NCI-H446 treated with DMSO at 0.1 percent for 48 hours (cell line): ENCODE data around the gene PPP1CB.
"Not testable (repeated sequence)": the region's sequence is repeated elsewhere in the genome, so short reads cannot be mapped to it uniquely, and the experiment has no call there.

Experiments used
- DNase-seq: peaks from one replicate; lab custom pipeline; 2025; lab: John Stamatoyannopoulos, UW

PPP1CB gene

DNA sequence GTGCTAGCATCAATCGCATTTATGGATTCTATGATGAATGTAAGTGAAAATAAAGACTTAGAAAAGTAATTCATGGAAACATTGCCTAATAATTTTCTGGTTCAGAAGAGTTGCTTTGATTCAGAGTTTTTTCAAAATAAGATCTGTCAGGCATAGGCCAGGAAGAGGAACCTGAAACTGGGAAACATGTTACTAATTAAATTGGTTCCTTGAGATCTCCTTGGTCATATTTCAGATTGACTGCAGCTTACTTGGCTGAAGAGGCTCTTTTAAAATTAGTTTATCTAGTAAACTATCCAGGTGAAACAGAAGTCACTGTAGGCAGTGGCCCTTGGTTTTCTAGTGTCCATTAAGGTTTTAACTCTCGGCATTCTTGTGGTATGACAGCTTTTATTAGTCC is 27.4 kb downstream of the PPP1CB start:
- DNase-seq: no peak

DNA sequence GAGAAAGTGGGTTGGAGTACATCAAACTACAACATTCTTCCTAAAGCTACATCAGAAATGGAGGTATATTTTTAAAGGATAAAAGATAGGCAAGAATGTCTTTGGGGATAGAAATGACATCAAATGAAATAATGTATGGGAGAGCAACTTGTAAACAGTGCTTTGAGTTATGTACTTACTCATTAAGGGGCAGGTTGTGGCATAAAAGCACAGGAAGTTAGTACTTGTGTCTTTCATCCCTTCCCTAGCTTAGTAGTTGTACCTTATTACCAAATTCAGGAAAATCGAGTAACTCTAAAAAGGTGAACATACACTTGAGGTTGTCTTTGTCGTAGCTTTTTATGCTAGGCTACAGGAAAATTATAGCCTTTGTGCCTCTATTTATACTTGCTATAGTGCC is 28.9 kb downstream of the PPP1CB start:
- no peak for DNase-seq

DNA sequence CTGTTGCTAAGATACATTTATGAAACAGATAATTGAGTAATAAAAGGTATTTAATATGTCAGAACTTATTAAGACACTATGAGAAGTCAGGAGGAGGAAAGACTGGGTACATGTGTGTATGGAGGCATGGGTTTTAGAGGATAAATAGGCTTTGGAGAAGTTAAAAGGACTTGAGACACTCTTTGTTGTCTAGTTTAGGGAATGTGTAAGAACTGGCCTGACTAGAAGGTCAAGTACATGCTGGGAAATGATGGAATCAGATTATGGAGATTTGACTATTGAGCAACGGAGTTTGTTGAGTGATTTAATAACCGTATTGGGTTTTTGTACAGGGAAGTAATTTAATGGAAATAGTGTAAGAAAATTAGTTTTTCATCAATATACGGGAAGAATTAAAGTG is 30.8 kb downstream of the PPP1CB start:
- DNase-seq: no peak

DNA sequence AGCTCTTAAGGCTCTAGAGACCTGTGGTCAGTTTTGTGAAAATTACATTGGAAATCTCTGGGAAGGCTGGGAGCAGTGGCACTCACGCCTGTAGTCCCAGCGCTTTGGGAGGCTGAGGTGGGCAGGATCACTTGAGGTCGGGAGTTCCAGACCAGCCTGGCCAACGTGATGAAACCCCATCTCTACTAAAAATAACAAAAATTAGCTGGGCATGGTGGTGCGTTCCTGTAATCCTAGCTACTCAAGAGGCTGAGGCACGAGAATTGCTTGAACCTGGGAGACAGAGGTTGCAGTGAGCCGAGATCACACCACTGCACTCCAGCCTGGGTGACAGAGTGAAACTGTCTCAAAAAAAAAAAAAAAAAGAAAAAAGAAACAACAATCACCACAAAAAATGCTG is 32.9 kb downstream of the PPP1CB start:
- DNase-seq: not testable (repeated sequence)

DNA sequence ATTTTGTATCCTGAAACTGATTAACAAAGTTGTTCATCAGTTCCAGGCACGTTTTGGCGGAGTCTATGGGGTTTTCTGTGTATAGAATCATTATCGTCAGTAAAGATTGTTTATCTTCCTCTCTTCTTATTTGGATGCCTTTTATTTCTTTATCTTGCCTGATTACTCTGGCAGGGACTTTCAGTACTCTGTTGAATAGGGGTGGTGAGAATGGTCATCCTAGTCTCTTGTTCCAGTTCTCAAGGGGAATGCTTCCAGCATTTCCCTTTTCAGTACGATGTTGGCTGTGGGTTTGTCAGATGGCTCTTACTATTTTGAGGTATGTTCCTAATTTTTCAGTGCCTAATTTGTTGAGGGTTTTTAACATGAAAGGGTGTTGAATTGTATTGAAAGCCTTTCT is 45.0 kb downstream of the PPP1CB start:
- DNase-seq: no peak

DNA sequence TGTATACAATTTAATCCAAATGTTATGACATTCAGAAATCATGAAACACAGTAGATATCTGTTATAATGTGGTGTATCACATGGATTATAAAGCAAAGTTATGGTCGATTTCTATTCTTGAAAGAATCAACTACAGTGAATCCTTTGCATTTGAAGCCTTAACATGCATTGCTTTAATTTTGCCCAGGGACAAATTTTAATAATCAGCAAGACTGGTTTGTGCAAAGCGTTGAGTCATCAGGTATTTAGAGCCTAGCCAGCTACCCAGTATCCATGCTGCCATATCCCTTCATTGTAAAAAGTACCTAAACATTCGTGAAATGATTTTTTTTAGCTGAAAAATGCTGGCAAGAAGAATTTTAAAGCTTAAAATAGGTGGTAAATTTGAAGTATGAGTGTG is 50.1 kb downstream of the PPP1CB start:
- DNase-seq: no peak

DNA sequence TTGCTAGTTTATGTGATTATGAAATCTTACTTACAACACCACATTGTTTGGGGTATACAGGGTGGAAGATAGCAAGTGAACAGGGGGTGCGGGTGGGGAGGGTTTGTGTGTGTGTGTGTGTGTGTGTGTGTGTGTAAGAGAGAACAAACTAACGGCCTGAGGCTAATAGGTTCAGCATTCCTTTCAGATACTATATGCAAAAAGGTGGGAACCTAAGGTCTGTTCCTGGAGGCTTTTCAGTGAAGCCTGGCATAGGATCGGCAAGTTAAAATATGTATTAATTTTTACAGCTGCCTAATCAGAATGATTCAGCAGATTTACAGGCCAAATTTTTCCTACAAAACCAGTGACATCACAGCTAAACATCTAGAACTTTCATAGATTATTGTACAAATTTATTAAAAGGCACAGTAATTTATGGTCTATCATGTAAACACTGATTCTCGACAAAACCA is 51.4 kb downstream of the PPP1CB start:
- DNase-seq: no peak

DNA sequence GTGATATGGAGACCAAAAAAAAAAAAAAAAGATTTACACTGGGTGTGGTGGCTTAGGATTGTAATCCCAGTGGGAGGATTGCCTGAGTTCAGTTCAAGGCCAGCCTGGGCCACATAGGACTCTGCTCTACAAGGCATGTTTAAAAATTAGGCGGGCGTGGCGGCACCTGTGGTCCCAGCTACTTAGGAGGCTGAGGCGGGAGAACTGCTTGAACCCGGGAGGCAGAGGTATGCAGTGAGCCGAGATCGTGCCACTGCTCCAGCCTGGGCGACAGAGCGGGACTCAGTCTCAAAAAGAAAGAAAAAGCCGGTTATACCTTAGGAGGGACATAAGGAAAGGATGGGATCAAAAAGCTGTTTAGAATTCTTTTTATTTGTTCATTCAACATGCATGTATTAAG is 58.3 kb downstream of the PPP1CB start:
- no peak for DNase-seq

DNA sequence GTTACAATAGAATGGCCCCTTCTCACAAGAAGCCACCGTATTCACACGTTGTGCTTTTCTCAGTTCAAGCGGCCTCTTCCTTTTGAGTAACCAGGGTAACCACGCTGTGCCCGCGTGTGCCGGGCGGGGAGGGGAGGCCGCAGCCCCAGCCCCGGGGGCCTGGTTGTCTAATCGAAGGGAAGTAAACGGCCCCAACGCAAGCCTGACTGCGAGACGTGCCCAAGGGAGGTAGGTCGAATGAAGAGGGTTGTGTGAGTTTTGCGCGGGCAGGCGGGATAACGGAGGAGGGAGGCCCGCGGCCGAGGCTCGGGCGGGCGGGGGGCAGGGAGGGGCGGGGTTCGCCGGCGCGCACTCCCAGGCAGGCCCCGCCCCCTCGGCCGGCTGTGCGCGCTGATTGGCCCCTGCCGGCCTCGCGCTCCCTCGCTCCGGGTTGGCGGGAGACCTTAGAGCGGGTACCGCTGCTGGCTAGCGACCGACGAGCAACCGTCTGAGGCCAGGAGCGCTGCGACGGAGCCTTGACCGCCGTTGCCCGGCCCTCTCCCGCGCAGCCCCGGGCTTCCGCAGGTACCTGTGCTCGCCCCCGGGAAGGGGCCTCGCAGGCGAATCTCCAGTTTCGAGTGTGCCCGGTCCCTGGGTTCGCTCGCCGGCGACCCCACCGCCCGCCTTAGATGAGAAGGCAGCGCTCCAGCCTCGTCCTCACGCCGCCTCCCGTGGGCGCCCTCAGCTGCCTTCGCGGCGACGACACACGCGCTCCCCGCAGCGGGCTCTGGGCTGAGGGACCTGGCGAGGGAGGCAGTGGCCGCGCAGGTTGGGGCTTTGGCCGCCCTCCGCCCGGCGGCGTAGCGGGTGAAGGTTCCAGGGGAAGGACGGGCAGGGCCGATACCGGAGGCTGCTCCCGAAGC is 59.0 kb downstream of the PPP1CB start, which contains the start of gene SPDYA:
Gene SPDYA (plus strand): TSS at position 451 of the 902 bp plus-strand sequence. CDS start 5,181 bp downstream, outside the sequence.
- DNase-seq: no peak

DNA sequence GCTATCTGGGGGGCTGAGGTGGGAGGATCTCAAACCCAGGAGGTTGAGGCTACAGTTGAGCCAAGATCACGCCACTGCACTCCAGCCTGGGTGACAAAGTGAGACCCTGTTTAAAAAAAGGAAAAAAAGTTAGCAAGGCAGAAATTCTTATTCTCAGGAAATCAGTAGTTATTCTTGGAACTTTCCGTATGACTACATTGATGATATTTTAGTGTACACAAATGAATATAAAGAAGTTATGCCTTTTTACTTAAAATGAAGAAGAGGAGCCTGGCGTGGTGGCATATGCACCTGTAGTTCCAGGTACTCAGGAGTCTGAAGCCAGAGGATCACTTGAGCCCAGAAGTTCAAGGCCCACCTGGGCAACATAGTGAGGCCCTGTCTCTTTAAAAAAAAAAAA is 66.4 kb downstream of the PPP1CB start:
- no peak for DNase-seq

DNA sequence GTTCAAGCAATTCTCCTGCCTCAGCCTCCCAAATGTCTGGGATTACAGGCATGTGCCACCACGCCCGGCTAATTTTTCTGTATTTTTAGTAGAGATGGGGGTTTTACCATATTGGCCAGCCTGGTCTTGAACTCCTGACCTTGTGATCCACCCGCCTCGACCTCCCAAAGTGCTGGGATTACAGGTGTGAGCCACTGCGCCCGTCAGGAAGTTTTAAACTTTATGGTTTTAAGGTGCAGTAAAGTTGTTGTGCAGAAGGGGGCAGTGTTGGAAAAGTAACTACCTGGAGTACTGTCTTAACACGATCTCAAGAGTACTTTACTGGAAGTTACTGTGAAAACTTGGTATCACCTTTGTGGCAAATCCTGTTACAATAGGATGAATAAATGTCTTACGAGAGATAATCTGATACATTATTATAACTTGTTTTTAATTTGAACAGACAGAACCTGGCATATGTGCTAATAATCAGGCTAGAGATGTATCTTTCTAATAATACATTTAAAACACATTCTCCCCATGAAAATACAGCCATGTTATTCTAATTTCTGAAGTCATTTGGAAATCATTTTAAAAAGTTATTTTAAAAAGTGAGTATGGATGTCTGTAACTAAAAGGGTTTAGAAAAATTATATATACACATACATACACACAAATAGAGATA is 69.8 kb downstream of the PPP1CB start:
- DNase-seq: no peak

DNA sequence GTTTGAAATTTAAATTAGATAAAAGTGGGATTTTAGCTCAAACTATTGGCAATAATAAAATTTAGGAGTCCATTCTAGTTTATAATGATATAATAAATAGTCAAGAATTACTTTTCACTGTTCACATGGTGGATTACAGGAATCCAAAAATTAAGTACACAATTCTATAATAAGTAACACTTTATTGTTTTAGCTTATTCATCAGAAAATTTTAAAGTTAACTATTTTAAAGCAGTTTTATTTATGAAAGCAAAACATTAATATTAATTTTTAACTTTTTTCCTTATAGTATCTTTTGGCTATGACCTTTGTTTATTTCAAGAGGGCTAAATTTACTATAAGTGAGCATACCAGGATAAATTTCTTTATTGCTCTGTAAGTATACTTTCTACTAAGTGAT is 70.4 kb downstream of the PPP1CB start:
- DNase-seq: no peak

DNA sequence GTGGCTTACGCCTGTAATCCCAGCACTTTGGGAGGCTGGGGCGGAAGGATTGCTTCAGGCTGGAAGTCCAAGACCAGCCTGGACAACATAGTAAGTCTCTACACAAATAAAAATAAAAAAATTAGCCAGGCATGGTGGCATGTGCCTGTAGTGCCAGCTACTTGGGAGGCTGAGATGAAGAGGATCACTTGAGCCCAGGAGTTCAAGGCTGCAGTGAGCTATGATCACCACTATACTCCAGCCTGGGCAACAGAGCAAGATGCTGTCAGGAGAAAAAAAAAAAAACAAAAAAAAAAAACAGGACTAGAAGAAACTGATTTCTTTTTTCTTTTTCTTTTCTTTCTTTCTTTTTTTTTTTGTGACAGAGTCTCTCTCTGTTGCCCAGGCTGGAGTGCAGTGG is 72.6 kb downstream of the PPP1CB start:
- no peak for DNase-seq

DNA sequence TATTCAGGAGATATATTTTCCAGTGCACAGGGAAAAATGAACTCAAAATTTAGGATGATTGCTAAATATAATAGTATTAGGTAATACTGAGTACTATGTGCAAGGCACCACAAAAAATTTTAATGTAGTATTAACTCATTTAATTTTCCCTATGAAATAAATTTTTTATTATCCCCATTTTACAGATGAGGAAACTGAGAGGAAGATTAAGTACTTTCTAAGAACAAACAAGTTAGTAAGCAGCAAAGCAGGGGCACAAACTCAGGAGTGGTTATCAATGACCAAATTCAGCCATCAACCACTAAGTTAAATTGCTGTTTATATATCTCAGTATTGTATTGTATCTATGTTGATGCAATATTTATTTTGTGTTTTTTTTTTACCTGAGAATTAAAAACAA is 73.2 kb downstream of the PPP1CB start:
- DNase-seq: no peak

DNA sequence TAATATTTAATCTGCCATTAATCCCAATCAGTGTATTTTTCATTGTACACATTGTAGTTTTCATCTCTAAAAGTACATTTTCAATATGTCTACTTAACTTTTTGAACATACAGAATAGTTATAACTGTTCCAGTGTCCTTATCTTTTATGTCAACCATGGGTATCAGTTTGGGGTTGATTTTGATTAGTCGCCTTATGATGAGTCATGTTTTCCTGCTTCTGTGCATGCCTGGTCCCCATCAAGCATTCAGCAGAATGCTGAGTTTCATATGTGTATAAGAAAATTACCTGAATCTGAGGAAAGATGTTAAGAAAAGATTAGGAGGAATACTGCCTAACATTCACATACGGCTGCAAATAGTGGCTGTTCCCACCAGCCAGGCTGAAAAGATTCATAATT is 76.8 kb downstream of the PPP1CB start:
- DNase-seq: no peak

DNA sequence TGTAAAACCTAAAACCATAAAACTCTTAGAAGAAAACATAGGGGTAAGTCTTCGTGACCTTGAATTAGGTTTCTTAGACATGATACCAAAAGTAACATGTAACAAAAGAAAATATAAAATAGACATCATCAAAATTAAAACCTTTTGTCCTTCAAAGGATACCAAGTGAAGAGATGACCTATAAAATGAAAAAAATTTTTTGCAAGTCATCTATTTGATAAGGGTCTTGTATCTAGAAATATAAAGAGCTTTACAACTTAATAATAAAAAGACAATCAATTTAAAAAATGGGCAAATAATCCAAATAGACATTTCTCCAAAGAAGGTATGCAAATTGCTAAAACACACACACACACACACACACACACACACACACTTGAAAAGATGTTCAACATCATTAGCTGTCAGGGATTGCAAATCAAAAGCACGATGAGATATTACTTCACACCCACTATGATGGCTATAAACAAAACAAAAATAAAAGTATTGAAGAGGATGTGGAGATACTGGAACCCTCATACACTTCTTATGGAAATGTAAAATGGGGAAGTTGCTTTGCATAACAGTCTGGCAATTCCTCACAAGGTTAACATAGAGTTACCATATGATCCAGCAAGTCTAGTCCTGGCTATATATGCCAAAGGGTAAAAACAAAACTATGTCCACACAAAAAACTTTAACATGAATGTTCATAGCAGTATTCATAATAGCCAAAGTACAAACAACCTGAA is 82.3 kb downstream of the PPP1CB start:
- no peak for DNase-seq

DNA sequence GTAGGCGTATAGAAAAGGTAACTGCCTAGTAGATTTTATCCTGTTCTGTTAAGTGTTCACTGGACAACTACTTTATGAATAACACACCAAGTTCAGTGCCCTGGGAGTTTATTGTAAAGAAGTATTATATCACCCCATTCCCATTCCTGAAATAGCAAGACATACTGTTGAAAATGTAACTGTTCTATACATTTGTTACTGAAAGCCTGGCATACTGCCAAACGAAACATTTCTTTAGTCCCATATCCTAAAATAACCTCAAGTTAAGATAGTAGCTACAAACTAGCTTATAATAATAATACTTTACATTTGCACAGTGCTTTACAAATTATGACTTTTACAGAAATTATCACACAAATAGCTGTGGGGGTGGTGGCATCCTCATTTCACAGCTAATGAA is 84.2 kb downstream of the PPP1CB start:
- no peak for DNase-seq

DNA sequence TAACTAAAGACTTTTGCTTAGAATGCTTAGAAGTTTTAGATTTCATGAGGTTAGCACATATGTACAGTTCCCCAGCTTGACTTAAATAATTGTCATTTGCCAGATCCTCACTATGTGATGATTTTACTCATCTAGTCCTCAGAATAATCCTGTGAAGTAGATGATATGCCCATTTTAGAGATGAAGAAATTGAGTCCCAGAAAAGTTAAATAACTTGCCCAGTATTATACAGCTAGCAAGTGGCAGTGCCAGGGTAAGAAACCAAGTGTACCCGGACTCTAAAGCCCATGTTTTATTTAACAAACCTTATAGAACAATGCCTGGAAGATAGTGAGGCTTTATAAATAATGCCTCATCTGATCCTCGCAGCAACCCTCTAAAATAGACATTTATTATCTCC is 87.3 kb downstream of the PPP1CB start:
- DNase-seq: no peak

DNA sequence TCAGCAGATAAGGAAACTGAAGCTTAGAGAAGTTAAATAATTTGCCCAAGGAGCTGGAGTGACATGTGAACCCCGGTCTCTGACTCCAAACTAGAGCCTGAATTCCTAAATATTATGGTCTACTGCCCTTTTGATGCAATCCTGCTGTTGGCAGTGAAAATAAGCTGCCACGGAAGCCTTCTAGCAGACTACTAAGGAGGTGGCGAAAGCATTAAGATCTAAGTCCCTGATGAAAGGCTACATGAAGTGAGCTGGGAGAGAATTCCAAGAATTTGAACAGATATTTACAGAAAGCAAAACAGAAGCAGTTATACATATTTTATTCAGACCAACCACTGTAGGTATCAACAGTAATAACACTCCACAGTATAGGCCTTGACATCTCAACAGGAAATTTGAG is 90.4 kb downstream of the PPP1CB start:
- no peak for DNase-seq
